Karpas-422 (cell line): ENCODE data around the gene TRAPPC3. TPM values are rescaled to one million over a fixed set of nuclear protein-coding genes. Genes with fewer than 3 reads are reported as not detected.

Experiments
- DNase-seq: peaks from one replicate; pipeline ENCODE4 v3.0.0-alpha.2; 2015
- H2AFZ ChIP-seq: fragments of 200-600 bp; sonication (generic); 2 replicates; pipeline ENCODE4 v1.6.1; 2014; ENCODE audit warnings: antibody characterized with exemption, low read length, mixed read lengths
- H3K27ac ChIP-seq: fragments of 200-600 bp; sonication (generic); 2 replicates; pipeline ENCODE4 v1.5.1; 2014; ENCODE audit warnings: mild to moderate bottlenecking, low read length, moderate library complexity
- H3K27me3 ChIP-seq: fragments of 200-600 bp; sonication (generic); 2 replicates; pipeline ENCODE4 v1.6.1; 2014; ENCODE audit warnings: low read length, mixed read lengths
- H3K36me3 ChIP-seq: fragments of 200-600 bp; sonication (generic); 2 replicates; pipeline ENCODE4 v1.6.1; 2014; ENCODE audit warnings: low read length, mixed read lengths; ENCODE audit not compliant: insufficient read depth
- H3K4me1 ChIP-seq: fragments of 200-600 bp; sonication (generic); 2 replicates; pipeline ENCODE4 v1.6.1; 2014; ENCODE audit warnings: mild to moderate bottlenecking, low read length, mixed read lengths
- H3K4me2 ChIP-seq: fragments of 200-600 bp; sonication (generic); 2 replicates; pipeline ENCODE4 v1.6.1; 2014; ENCODE audit warnings: low read length, low read depth, mild to moderate bottlenecking; ENCODE audit not compliant: poor library complexity, severe bottlenecking
- H3K4me3 ChIP-seq: fragments of 200-600 bp; sonication (generic); 2 replicates; pipeline ENCODE4 v1.5.1; 2014; ENCODE audit warnings: mild to moderate bottlenecking, antibody characterized with exemption, low read length, mixed read lengths
- H3K79me2 ChIP-seq: fragments of 200-600 bp; sonication (generic); 2 replicates; pipeline ENCODE4 v1.6.1; 2014; ENCODE audit warnings: mild to moderate bottlenecking, low read length, mixed read lengths
- H3K9ac ChIP-seq: fragments of 200-600 bp; sonication (generic); 2 replicates; pipeline ENCODE4 v1.6.0; 2014; ENCODE audit warnings: low read length
- H3K9me2 ChIP-seq: fragments of 200-600 bp; sonication (generic), shearing (Covaris generic); replicated peaks from 2 replicates; pipeline ENCODE4 v1.6.0; 2014; ENCODE audit warnings: mild to moderate bottlenecking, low read length, moderate library complexity; ENCODE audit not compliant: insufficient read depth
- H3K9me3 ChIP-seq: fragments of 300-700, 200-600 bp; sonication (generic); 2 replicates; pipeline ENCODE4 v1.6.1; 2014; ENCODE audit warnings: low read length, mixed read lengths
- H4K20me1 ChIP-seq: fragments of 200-600 bp; sonication (generic); 2 replicates; pipeline ENCODE4 v1.6.1; 2014; ENCODE audit warnings: mild to moderate bottlenecking, antibody characterized with exemption, low read length, low read depth; ENCODE audit not compliant: insufficient read depth
- total RNA-seq: library from RNA; depleted of rRNA; stranded (reverse); fragments of >200 nt; shearing (Covaris generic); gene quantifications from 2 replicates; pipeline ENCODE4 v1.2.3, GENCODE V29; 2014; ENCODE audit warnings: low replicate concordance

TRAPPC3 gene
- total RNA-seq, 1 experiment from 2014 or later: 46.7 TPM

DNA sequence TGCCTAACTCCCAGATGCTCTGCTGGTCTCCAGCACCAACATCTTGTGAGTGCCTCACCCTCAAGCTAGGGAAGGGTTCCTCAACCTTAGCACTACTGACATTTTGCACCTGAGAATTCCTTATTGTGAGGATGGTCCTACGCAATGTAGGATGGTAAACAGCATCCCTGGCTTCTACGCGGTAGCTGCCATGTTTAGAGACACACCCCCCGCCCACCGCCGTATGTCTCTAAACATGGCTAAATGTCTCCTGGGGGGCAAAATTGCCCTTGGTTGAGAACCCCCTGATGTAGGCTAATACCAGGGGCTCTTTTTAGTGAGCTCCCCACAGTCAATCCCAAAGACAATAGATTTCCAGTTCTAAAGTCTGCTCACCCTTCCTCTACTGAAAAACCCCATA lies 4.2 kb upstream of the TRAPPC3 start:
- no peaks in the 10 kb centered on the region for H3K9me2 ChIP-seq
- no peaks in the 10 kb centered on the region for H3K9me3 ChIP-seq
- DNase-seq: no peak
- no peak overlapping the region for H3K4me3 ChIP-seq
- H3K4me2 ChIP-seq: no peak overlapping the region
- peaks cover 50% of the 10 kb centered on the region for H3K4me1 ChIP-seq
- H3K27ac ChIP-seq: no peak overlapping the region
- H2AFZ ChIP-seq: no peak overlapping the region
- no peak overlapping the region for H3K9ac ChIP-seq
- H3K79me2 ChIP-seq: peaks cover 32% of the 10 kb centered on the region
- peaks cover 14% of the 10 kb centered on the region for H4K20me1 ChIP-seq
- H3K27me3 ChIP-seq: no peaks in the 10 kb centered on the region
- H3K36me3 ChIP-seq: 0 out of 2 replicates have a peak, but pooled peaks cover under 1% of the 10 kb centered on the region

GRCh38 chr1:36151845-36152203 lies 2.5 kb upstream of the TRAPPC3 start:
- Histone ChIP-seq H3K4me2 (peak overlapping the region; percentile 69), H3K79me2 (peaks cover 32% of the 10 kb centered on the region), H3K27ac (no peak overlapping the region), H4K20me1 (no peaks in the 10 kb centered on the region; the same call in 1 of the 2 replicates), H3K4me3 (no peak overlapping the region), H3K9me2 (no peaks in the 10 kb centered on the region), H3K4me1 (peaks cover 41% of the 10 kb centered on the region), H2AFZ (peak overlapping the region; percentile 9), H3K9ac (peak overlapping the region; percentile 25), H3K36me3 (peaks cover 9% of the 10 kb centered on the region), H3K9me3 (no peaks in the 10 kb centered on the region; the same call in 1 of the 2 replicates), H3K27me3 (no peaks in the 10 kb centered on the region)
- peak; percentile 65 for DNase-seq

DNA sequence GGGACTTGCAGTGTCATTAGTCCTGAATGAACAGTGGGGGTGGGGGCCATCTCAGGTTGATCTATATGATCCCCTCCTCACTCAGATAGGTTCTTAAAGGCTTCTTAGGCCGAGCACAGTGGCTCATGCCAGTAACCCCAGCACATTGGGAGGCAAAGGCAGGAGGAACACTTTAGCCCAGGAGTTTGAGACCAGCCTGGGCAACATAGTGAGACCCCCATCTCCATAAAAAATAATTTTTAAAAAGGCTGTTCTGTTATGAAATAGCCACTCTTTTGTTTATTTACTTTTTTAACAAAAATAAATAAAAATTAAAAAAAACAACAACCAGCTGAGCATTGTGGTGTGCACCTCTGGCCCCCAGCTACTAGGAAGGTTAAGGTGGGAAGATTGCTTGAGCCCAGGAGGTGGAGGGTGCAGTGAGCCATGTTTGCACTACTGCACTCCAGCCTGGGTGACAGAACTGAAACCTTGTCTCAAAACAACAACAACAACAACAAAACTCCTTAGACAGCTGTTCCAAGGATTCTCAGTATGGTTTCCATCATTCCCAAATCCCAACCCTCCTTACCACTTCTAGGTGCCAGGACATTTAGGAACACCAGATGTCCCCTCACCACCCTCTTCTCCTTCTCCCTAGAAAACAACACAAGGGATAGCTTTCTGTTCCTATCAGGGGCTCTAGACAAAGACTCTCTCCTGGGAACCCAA lies 2.0 kb upstream of the TRAPPC3 start:
- H3K9me3 ChIP-seq: no peaks in the 10 kb centered on the region; the same call in 1 of the 2 replicates
- H3K79me2 ChIP-seq: peaks cover 31% of the 10 kb centered on the region
- no peak for DNase-seq
- no peaks in the 10 kb centered on the region for H3K9me2 ChIP-seq
- H3K27ac ChIP-seq: no peak overlapping the region
- H3K9ac ChIP-seq: peak overlapping the region; percentile 58
- no peaks in the 10 kb centered on the region for H4K20me1 ChIP-seq
- peaks cover 12% of the 10 kb centered on the region for H3K36me3 ChIP-seq
- H2AFZ ChIP-seq: peak overlapping the region; percentile 9; the same call in 1 of the 2 replicates
- H3K4me1 ChIP-seq: peaks cover 41% of the 10 kb centered on the region
- H3K4me3 ChIP-seq: peak overlapping the region; percentile 33; the same call in 1 of the 2 replicates
- H3K27me3 ChIP-seq: no peaks in the 10 kb centered on the region
- H3K4me2 ChIP-seq: peak overlapping the region; percentile 69

- H3K9ac ChIP-seq: peak overlapping the region; percentile 58
- no peaks in the 10 kb centered on the region; the same call in 1 of the 2 replicates for H3K9me3 ChIP-seq
- peak overlapping the region; percentile 51 for H3K27ac ChIP-seq
- peaks cover 29% of the 10 kb centered on the region for H3K79me2 ChIP-seq
- peak overlapping the region; percentile 33; the same call in 1 of the 2 replicates for H3K4me3 ChIP-seq
- H2AFZ ChIP-seq: peak overlapping the region; percentile 62; the same call in 1 of the 2 replicates
- peak overlapping the region; percentile 69 for H3K4me2 ChIP-seq
- DNase-seq: peak; percentile 88
- peaks cover 12% of the 10 kb centered on the region for H3K36me3 ChIP-seq
- peaks cover 41% of the 10 kb centered on the region for H3K4me1 ChIP-seq
- H3K27me3 ChIP-seq: no peaks in the 10 kb centered on the region
- no peaks in the 10 kb centered on the region for H4K20me1 ChIP-seq
- no peaks in the 10 kb centered on the region for H3K9me2 ChIP-seq
Observed at GRCh38 chr1:36150296-36151133, 1.2 kb upstream of the TRAPPC3 start.

DNA sequence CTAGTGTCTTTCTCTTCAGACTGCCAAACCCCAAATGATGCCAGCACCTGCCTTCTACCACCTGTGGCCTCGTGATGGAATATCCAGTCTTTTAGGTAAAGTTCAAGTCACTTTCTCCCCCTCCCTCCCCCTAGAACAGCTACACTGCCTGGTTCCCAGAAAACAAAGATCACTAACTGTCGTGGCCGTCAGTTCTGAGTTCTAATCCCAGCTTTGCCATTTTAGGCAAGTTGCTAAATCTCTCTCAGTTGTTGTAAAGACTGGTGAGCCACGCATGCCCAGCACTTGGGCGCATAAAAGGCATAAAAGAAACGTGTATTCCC lies 648 bp upstream of the TRAPPC3 start:
- Histone ChIP-seq H3K9ac (peak overlapping the region; percentile 58), H3K4me2 (peak overlapping the region; percentile 69), H3K27ac (peak overlapping the region; percentile 51), H3K9me3 (no peaks in the 10 kb centered on the region; the same call in 1 of the 2 replicates), H3K27me3 (no peaks in the 10 kb centered on the region), H3K79me2 (peaks cover 34% of the 10 kb centered on the region), H3K4me1 (peaks cover 35% of the 10 kb centered on the region), H2AFZ (peak overlapping the region; percentile 62), H3K9me2 (no peaks in the 10 kb centered on the region), H3K4me3 (peak overlapping the region; percentile 56), H3K36me3 (peaks cover 12% of the 10 kb centered on the region), H4K20me1 (no peaks in the 10 kb centered on the region)
- no peak for DNase-seq

DNA sequence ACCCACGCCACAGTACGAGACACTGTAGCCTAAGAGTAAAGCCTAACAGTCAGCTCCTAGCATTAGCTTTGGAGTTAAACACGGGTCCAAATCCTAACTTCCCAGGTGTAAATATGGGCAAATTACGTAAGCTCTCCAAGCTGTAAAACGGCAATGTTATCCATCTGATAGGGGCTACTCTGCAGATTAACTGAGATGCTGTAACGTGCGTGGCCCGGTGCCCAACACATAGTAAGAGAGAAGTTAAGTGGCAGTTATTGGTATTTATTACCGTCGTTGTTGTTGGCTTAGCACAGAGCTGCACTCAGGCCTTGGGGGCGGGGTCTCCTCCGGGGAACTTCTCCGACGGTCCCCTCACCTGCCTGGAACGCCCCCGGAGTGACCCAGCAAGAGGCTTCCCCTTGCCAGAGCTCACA lies 457 bp downstream of the TRAPPC3 start:
- peak overlapping the region; percentile 68; the same call in 1 of the 2 replicates for H2AFZ ChIP-seq
- H3K4me1 ChIP-seq: peaks cover 33% of the 10 kb centered on the region
- no peaks in the 10 kb centered on the region for H3K9me2 ChIP-seq
- peak overlapping the region; percentile 82 for H3K4me2 ChIP-seq
- no peak for DNase-seq
- H3K79me2 ChIP-seq: peaks cover 43% of the 10 kb centered on the region
- no peak overlapping the region; the same call in 1 of the 2 replicates for H3K27ac ChIP-seq
- H4K20me1 ChIP-seq: no peaks in the 10 kb centered on the region
- H3K4me3 ChIP-seq: peak overlapping the region; percentile 82
- H3K9me3 ChIP-seq: no peaks in the 10 kb centered on the region; the same call in 1 of the 2 replicates
- peaks cover 12% of the 10 kb centered on the region for H3K36me3 ChIP-seq
- peak overlapping the region; percentile 77 for H3K9ac ChIP-seq
- no peaks in the 10 kb centered on the region for H3K27me3 ChIP-seq

- Histone ChIP-seq H3K9me3 (no peaks in the 10 kb centered on the region; the same call in 1 of the 2 replicates), H3K79me2 (peaks cover 81% of the 10 kb centered on the region), H3K4me3 (no peak overlapping the region), H3K9ac (no peak overlapping the region), H4K20me1 (peaks cover 6% of the 10 kb centered on the region; the same call in 1 of the 2 replicates), H3K27ac (no peak overlapping the region), H3K4me2 (no peak overlapping the region), H2AFZ (no peak overlapping the region), H3K9me2 (no peaks in the 10 kb centered on the region), H3K36me3 (peaks cover 19% of the 10 kb centered on the region), H3K27me3 (no peaks in the 10 kb centered on the region), H3K4me1 (peaks cover 7% of the 10 kb centered on the region)
- DNase-seq: no peak
Observed at GRCh38 chr1:36144413-36144812, 4.9 kb downstream of the TRAPPC3 start.

GRCh38 chr1:36143424-36143823 lies 5.9 kb downstream of the TRAPPC3 start:
- DNase-seq: no peak
- Histone ChIP-seq H4K20me1 (peaks cover 6% of the 10 kb centered on the region; the same call in 1 of the 2 replicates), H3K4me1 (peaks cover 4% of the 10 kb centered on the region), H3K79me2 (peaks cover 74% of the 10 kb centered on the region), H3K4me3 (no peak overlapping the region), H3K9ac (no peak overlapping the region), H3K9me2 (no peaks in the 10 kb centered on the region), H3K36me3 (peaks cover 22% of the 10 kb centered on the region), H2AFZ (no peak overlapping the region), H3K27me3 (no peaks in the 10 kb centered on the region), H3K9me3 (no peaks in the 10 kb centered on the region; the same call in 1 of the 2 replicates), H3K4me2 (no peak overlapping the region), H3K27ac (no peak overlapping the region)
